Lung (tissue), 12 donors: ENCODE measurements around the gene RSRC1. TPM values are rescaled to one million over a fixed set of nuclear protein-coding genes. Genes with fewer than 3 reads are reported as not detected.
A peak's percentile ranks its signal among the peaks of the same experiment; 100 is the strongest.

Source experiments
- ATAC-seq: fragments of 200-7000 bp; cut with Tn5 transposase; one replicate; pipeline ENCODE4 v1.9.1; 2020; ENCODE audit warnings: moderate number of reproducible peaks; ENCODE audit not compliant: insufficient read depth, low FRiP score
- DNase-seq, 3 donors: peaks; one replicate each; pipeline ENCODE4 v3.0.0-alpha.2; 2013 to 2017
- H3K27ac ChIP-seq, 2 donors: one replicate each; pipeline ENCODE4 v1.5.1; 2013; ENCODE audit warnings: mild to moderate bottlenecking in 2 of 2, moderate library complexity in 2 of 2, control low read depth in 1 of 2, inconsistent platforms in 1 of 2, low read depth in 1 of 2, low read length in 1 of 2
- H3K27me3 ChIP-seq, 3 donors: one replicate each; pipeline ENCODE4 v1.5.1; 2013; ENCODE audit warnings: low read length in 2 of 3; ENCODE audit not compliant: control insufficient read depth in 3 of 3, insufficient read depth in 3 of 3
- H3K36me3 ChIP-seq, 4 donors: one replicate each; pipeline ENCODE4 v1.5.1; 2013; ENCODE audit warnings: low read length in 4 of 4, mild to moderate bottlenecking in 1 of 4, moderate library complexity in 1 of 4; ENCODE audit not compliant: control insufficient read depth in 4 of 4, insufficient read depth in 4 of 4
- H3K4me1 ChIP-seq, 5 donors: one replicate each; pipeline ENCODE4 v1.5.1; 2013; ENCODE audit warnings: low read length in 5 of 5, mild to moderate bottlenecking in 2 of 5, moderate library complexity in 1 of 5; ENCODE audit not compliant: control insufficient read depth in 5 of 5, insufficient read depth in 5 of 5
- H3K4me3 ChIP-seq: one replicate; pipeline ENCODE4 v1.5.1; 2013; ENCODE audit warnings: mild to moderate bottlenecking, control low read depth, moderate library complexity
- H3K9ac ChIP-seq, 2 donors: one replicate each; pipeline ENCODE4 v1.5.1; 2013; ENCODE audit warnings: low read length in 2 of 2, control low read depth in 1 of 2; ENCODE audit not compliant: insufficient read depth in 1 of 2
- H3K9me3 ChIP-seq, 4 donors: one replicate each; pipeline ENCODE4 v1.5.1; 2013; ENCODE audit warnings: low read length in 3 of 4, mild to moderate bottlenecking in 1 of 4, moderate library complexity in 1 of 4; ENCODE audit not compliant: control insufficient read depth in 4 of 4, insufficient read depth in 3 of 4
- WGBS, 2 donors: extraction: QIAGEN DNeasy Blood & Tissue Kit; methylation state at CpG; one replicate each; pipeline ENCODE4 v1.1.7; 2013; 5-methylcytosine and 5-hydroxymethylcytosine counted together
- polyA plus RNA-seq, 2 donors: library from polyadenylated mRNA; stranded (reverse); fragments of 200-250 nt; gene quantifications; one replicate each; pipeline ENCODE4 v1.2.1, GENCODE V29; 2013
- total RNA-seq, 2 donors: library from RNA; depleted of rRNA in 1 of 2; stranded (reverse); fragments of >200 nt in 1 of 2; gene quantifications; one replicate each; pipeline ENCODE4 v1.2.1, GENCODE V29; 2014 to 2021
- TF ChIP-seq, protein P1 (sequence below): IDR thresholded peaks from 2 replicates; pipeline ENCODE4 v1.5.1; 2012; ENCODE audit warnings: mild to moderate bottlenecking; ENCODE audit errors: control extremely low read depth, extremely low read depth
- donor health status: control.
- donor health status: control.
- donor health status: Bipolar disorder and iron deficiency.
- donor health status: healthy.
- donor health status: DM: yes; HTN: yes; CAD: no.

RSRC1 gene
- total and polyA plus RNA-seq, 4 donors, result 9.1 to 53.5 (median 17.0) TPM

DNA sequence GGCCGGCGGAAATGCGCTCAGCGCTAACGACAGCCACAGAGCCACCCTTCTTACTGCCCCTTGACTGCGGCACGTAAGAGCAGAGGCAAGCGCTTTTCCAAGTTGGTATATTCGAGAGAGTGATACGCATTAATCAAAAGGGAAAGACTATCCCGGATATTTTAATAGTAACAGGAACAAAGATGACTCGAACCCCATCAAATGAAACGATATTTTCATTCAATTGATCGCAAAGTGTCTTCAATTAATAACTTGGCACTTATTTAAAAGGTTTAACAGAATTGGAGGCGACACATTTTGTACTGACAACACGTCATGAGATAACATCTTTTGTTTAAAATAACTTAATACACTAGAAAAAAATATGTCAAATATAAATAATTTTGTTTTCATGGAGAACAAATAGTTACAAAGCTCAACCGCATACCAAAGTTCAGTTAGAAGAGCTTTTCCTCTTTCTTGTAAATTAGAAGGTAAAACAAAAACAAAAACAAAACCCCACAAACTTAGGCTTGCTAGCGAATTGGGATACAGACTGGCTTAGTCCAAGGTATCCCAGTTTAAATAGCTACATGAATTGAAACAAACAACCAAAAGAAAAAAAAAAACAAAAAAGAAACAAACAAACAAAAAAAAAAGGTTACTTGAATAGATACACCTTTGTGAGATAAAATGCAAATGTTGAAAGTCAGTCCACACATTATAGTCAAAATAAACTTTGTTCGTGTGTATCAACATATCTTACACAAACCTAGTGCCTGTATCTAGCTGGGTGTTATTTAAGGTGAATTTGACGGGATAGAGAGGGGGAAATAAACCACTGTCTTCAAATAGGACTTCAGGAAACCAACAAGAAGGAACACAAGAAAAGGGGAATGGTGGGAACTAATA is 13.8 kb upstream of the RSRC1 start:
- WGBS, 2 donors, result 8 to 15% methylated on average over 20 of the region's 20 CpGs
- peaks cover 0 to 17% (median 0%) of the 10 kb centered on the region in 5 donors for H3K4me1 ChIP-seq
- H3K9me3 ChIP-seq, result peaks cover 0 to 18% (median 1%) of the 10 kb centered on the region in 4 donors
- TF ChIP-seq, protein P1, sequence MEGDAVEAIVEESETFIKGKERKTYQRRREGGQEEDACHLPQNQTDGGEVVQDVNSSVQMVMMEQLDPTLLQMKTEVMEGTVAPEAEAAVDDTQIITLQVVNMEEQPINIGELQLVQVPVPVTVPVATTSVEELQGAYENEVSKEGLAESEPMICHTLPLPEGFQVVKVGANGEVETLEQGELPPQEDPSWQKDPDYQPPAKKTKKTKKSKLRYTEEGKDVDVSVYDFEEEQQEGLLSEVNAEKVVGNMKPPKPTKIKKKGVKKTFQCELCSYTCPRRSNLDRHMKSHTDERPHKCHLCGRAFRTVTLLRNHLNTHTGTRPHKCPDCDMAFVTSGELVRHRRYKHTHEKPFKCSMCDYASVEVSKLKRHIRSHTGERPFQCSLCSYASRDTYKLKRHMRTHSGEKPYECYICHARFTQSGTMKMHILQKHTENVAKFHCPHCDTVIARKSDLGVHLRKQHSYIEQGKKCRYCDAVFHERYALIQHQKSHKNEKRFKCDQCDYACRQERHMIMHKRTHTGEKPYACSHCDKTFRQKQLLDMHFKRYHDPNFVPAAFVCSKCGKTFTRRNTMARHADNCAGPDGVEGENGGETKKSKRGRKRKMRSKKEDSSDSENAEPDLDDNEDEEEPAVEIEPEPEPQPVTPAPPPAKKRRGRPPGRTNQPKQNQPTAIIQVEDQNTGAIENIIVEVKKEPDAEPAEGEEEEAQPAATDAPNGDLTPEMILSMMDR, result no peak
- H3K27me3 ChIP-seq, result peaks cover 3 to 97% (median 96%) of the 10 kb centered on the region in 3 donors
- ATAC-seq (no peak), DNase-seq (peak in 2 of 3 donors; percentile 20 to 57)
- H3K27ac ChIP-seq, result no peak overlapping the region
- H3K4me3 ChIP-seq, result no peak overlapping the region
- no peak overlapping the region for H3K9ac ChIP-seq
- H3K36me3 ChIP-seq, result no peaks in the 10 kb centered on the region

DNA sequence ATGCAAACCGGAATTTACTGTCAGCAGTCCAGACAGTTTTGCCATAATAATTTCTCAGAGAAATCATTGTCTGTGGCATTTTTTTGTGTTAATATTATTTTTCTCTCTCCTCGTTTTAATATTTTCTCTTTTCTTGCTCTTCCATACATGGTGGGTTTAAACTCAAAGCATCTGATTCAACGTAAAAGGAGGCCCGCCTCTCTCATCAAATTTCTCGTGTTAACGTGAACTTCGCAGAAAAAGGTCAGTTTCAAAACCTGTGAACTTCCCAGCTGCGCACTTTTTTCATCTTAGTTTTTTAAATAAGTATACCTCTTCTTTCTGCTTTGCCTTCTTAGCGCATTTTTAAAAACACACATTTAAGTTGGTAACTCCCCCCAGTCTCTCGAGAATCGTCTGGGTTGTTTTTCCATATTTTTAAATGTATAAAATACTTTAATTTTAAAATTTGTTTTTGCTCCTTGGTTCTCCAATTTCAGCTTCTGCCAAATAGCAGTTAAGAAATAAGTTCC is 12.8 kb upstream of the RSRC1 start:
- H3K27ac ChIP-seq, result no peak overlapping the region
- DNase-seq (peak in 2 of 3 donors; percentile 16 to 47), ATAC-seq (no peak)
- 9 to 18% methylated on average over 11 of the region's 11 CpGs for WGBS, 2 donors
- peaks cover 0 to 18% (median 1%) of the 10 kb centered on the region in 4 donors for H3K9me3 ChIP-seq
- TF ChIP-seq, protein P1, result no peak
- H3K9ac ChIP-seq, result no peak overlapping the region
- no peak overlapping the region for H3K4me3 ChIP-seq
- H3K4me1 ChIP-seq, result peaks cover 0 to 17% (median 0%) of the 10 kb centered on the region in 5 donors
- H3K36me3 ChIP-seq, result no peaks in the 10 kb centered on the region
- H3K27me3 ChIP-seq, result peaks cover 3 to 98% (median 97%) of the 10 kb centered on the region in 3 donors

DNA sequence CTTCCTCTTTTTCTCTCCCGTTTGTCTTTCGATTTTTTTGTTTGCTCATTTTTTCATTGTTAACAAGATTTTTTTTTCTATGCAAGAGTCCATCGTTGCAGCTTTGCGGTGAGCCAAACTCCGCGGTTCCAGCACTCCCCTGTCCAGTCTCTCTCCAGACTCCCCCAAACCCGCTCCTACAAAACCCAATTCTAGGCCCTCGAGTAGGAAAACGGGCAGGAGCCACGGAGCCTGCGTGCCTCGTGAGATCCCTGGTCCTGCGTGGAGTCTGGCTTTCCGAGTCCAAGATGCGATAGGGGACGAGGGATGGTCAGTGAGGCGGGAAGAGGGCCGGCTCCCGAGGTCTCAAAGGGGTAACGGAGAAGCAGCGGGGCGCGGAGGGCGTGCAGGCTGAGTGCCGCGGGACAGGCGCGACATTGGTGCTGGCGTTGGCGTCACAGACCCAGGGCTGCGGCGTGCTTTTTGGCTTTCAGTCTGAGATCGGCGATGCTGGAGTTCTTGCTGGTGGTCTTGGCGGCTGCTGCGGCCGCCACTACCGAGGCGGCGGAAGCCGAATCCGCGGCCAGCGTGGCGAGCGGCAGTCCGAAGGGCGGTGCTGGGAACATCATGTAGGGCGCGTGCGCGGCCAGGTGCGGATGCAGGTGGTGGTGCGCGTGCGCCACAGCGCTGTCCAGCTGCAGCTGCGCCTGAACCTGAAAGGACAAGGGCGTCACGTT is 12.1 kb upstream of the RSRC1 start:
- Histone ChIP-seq H3K4me1 (peaks cover 0 to 17% (median 0%) of the 10 kb centered on the region in 5 donors), H3K36me3 (no peaks in the 10 kb centered on the region), H3K27ac (no peak overlapping the region), H3K4me3 (peak overlapping the region; percentile 41), H3K9ac (no peak overlapping the region), H3K27me3 (peaks cover 3 to 98% (median 98%) of the 10 kb centered on the region in 3 donors), H3K9me3 (peaks cover 0 to 22% (median 1%) of the 10 kb centered on the region in 4 donors)
- TF ChIP-seq, protein P1, result no peak
- ATAC-seq, result peak; percentile 91
- peak; percentile 60 to 75 (median 73) for DNase-seq
- 1 to 2% methylated on average over 60 of the region's 60 CpGs for WGBS, 2 donors
